HUES6 (cell line): Measurements from ENCODE around the gene CLDN34.
A peak's percentile ranks its signal among the peaks of the same experiment; 100 is the strongest.

Experiments
- H3K27ac ChIP-seq: 2 replicates; pipeline ENCODE4 v1.7.0; 2013; ENCODE audit warnings: low read depth, mild to moderate bottlenecking, low read length, inconsistent platforms
- H3K27me3 ChIP-seq: 2 replicates; pipeline ENCODE4 v1.6.1; 2013; ENCODE audit warnings: low read length; ENCODE audit not compliant: control insufficient read depth, insufficient read depth
- H3K36me3 ChIP-seq: 2 replicates; pipeline ENCODE4 v1.6.1; 2013; ENCODE audit warnings: low read length; ENCODE audit not compliant: control insufficient read depth, insufficient read depth
- H3K4me1 ChIP-seq: 2 replicates; pipeline ENCODE4 v1.6.1; 2013; ENCODE audit warnings: low read length; ENCODE audit not compliant: control insufficient read depth, insufficient read depth
- H3K4me3 ChIP-seq: 2 replicates; pipeline ENCODE4 v1.5.1; 2013; ENCODE audit warnings: low read depth, low read length
- H3K9ac ChIP-seq: one replicate; pipeline ENCODE4 v1.6.1; 2013; ENCODE audit warnings: mild to moderate bottlenecking, low read length
- H3K9me3 ChIP-seq: 2 replicates; pipeline ENCODE4 v1.6.1; 2013; ENCODE audit warnings: low read depth, low read length; ENCODE audit not compliant: control insufficient read depth, insufficient read depth

Gene CLDN34

GRCh38 chrX:10004832-10005475 is 37.8 kb downstream of the CLDN34 start:
- Histone ChIP-seq H3K4me1 (peaks cover 13% of the 10 kb centered on the region), H3K4me3 (no peak overlapping the region), H3K9ac (no peak overlapping the region), H3K36me3 (no peaks in the 10 kb centered on the region), H3K9me3 (peaks cover 6% of the 10 kb centered on the region; the same call in 1 of the 2 replicates), H3K27ac (no peak overlapping the region), H3K27me3 (no peaks in the 10 kb centered on the region)

DNA sequence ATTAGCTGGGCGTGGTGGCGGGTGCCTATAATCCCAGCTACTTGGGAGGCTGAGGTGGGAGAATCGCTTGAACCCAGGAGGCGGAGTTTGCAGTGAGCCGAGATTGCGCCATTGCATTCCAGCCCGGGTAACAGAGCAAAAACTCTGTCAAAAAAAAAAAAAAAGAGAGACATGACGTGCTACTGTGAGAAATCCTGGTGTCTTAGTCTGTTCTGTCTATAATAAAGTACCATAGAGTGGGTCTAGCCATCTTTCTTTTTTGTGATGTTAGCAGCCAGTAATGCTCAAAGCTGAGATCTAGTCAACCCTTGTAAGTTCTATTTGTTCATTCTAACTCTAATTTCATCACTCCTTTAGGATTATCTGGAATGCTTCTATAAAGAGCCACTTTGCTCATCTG is 38.9 kb downstream of the CLDN34 start:
- peaks cover 25% of the 10 kb centered on the region for H3K4me1 ChIP-seq
- no peak overlapping the region for H3K27ac ChIP-seq
- peaks cover 4% of the 10 kb centered on the region; the same call in 1 of the 2 replicates for H3K9me3 ChIP-seq
- no peaks in the 10 kb centered on the region for H3K27me3 ChIP-seq
- no peak overlapping the region for H3K9ac ChIP-seq
- no peaks in the 10 kb centered on the region for H3K36me3 ChIP-seq
- H3K4me3 ChIP-seq, result no peak overlapping the region

DNA sequence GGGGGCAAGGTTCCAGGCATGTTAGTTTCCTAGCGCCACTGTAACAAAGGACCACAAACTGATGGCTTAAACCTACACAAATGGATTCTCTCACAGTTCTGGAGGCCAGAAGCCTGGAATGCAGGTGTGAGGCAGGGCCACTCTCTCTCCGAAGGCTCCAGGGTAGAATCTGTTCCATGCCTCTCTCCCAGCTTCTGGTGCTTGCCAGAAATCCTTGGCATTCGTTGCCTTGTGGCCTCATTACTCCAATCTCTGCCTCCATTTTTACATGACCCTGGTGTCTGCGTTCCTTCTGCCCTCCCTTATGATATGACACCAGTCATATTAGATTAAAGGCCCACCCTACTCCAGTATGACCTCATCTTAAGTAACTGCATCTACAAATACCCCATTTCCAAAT is 39.6 kb downstream of the CLDN34 start:
- Histone ChIP-seq H3K27ac (no peak overlapping the region), H3K4me1 (peaks cover 32% of the 10 kb centered on the region), H3K9ac (no peak overlapping the region), H3K27me3 (no peaks in the 10 kb centered on the region), H3K4me3 (no peak overlapping the region), H3K9me3 (peaks cover 4% of the 10 kb centered on the region; the same call in 1 of the 2 replicates), H3K36me3 (no peaks in the 10 kb centered on the region)

DNA sequence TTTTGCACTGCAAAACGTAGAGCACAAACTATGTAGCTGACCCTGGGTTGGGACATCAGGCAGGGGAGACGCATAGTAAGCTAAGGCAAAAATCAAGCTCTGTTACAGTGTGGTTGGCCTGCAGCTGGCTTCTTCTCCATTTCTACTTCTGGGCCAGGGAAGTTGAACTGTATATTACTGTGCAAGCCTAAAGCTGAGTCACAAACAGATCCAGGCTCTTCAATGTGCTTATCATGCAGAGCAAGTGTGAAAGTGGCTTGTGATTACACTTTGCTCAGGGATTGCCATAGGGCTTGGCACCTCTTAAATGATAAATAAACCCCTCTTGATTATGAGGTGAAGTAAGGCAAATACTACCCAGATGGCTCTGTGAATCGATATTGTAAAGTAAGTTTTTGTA is 40.5 kb downstream of the CLDN34 start:
- peaks cover 40% of the 10 kb centered on the region for H3K4me1 ChIP-seq
- no peak overlapping the region for H3K9ac ChIP-seq
- no peaks in the 10 kb centered on the region for H3K36me3 ChIP-seq
- no peak overlapping the region for H3K4me3 ChIP-seq
- peaks cover 4% of the 10 kb centered on the region; the same call in 1 of the 2 replicates for H3K9me3 ChIP-seq
- H3K27me3 ChIP-seq, result no peaks in the 10 kb centered on the region
- H3K27ac ChIP-seq, result no peak overlapping the region

DNA sequence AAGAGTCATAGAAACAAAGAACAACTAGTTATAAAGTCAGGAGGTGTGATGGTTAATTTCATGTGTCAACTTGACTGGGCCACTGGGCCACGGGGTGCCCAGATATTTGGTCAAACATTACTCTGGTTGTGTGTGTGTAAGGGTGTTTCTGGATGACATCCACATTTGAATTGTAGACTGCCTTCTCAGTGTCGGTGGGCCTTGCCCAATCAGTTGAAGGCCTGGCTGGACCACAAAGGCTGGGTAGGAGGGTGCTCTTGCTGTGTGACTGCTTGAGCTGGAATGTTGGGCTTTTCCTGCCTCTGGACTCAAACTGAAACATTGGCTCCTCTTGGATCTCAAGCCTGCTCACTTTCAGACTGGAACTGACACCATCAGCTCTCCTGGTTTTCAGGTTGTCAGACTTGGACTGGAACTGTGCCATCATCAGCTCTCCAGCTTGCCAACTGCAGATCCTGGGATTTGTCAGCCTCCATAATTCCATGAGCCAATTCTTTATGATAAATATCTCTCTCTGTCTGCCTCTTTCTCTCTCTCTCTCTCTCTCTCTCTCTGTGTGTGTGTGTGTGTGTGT is 41.4 kb downstream of the CLDN34 start:
- Histone ChIP-seq H3K9ac (no peak overlapping the region), H3K27me3 (no peaks in the 10 kb centered on the region), H3K4me1 (peaks cover 46% of the 10 kb centered on the region), H3K36me3 (no peaks in the 10 kb centered on the region), H3K27ac (no peak overlapping the region), H3K4me3 (no peak overlapping the region), H3K9me3 (peaks cover 4% of the 10 kb centered on the region; the same call in 1 of the 2 replicates)

GRCh38 chrX:10009741-10010140 is 42.6 kb downstream of the CLDN34 start:
- Histone ChIP-seq H3K27me3 (no peaks in the 10 kb centered on the region), H3K27ac (no peak overlapping the region), H3K4me3 (no peak overlapping the region), H3K4me1 (peaks cover 48% of the 10 kb centered on the region), H3K9me3 (peaks cover 4% of the 10 kb centered on the region; the same call in 1 of the 2 replicates), H3K9ac (no peak overlapping the region), H3K36me3 (no peaks in the 10 kb centered on the region)

DNA sequence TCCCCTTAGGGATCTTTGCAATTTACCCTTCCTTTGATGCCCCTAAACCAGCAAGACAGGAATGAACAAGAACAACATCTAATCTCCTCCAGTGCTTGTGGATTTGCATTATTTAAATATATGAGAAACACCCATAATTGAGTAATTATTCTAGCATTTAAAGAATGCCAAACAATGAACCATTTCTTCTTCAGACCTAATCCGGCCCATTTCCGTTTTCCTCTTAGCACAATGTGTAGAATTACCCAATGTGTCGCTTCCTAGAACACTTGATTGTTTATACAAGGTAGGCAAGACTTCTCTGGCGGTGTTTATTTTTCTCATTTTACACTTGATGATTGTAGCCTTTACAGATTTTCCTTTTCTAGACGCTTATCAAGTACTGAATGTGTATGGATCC is 43.5 kb downstream of the CLDN34 start:
- Histone ChIP-seq H3K9me3 (peaks cover 4% of the 10 kb centered on the region; the same call in 1 of the 2 replicates), H3K27ac (peak overlapping the region; percentile 58; the same call in 1 of the 2 replicates), H3K4me3 (peak overlapping the region; percentile 40; the same call in 1 of the 2 replicates), H3K36me3 (no peaks in the 10 kb centered on the region), H3K4me1 (peaks cover 40% of the 10 kb centered on the region), H3K27me3 (no peaks in the 10 kb centered on the region), H3K9ac (peak overlapping the region; percentile 68)

DNA sequence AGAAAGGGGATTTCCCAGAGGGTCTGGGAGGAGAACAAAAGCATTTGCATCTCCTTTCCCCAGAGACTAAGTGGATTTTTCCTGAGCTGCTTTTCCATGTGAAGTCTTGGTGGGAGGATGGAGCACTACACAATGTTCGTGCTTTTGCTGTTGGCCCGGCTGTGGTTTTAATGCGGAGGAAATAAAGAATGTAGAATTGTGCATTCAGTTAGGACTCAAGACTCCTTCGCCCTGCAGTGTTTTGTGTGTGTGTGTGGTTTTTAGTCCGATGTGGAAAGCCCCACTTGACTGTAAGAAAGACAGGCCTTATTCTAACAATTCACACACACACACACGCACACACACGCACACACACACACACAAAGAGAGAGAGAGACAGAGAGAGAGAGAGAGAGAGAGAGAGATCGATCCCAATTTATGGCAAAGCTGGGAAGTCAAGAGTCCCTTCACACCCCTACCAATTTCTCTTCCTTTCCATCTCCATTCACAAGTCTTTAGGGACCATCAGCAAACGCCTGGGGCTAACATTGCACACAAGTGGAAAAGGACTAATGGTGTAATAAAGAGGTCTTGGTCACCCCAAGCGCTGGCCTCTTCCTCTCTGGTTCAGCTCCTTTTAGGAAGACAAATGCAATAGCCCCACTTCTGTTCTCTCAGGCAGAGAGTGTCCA is 44.2 kb downstream of the CLDN34 start:
- H3K4me1 ChIP-seq, result peaks cover 40% of the 10 kb centered on the region
- no peaks in the 10 kb centered on the region for H3K36me3 ChIP-seq
- peak overlapping the region; percentile 68 for H3K9ac ChIP-seq
- peak overlapping the region; percentile 58; the same call in 1 of the 2 replicates for H3K27ac ChIP-seq
- H3K4me3 ChIP-seq, result peak overlapping the region; percentile 40
- H3K27me3 ChIP-seq, result no peaks in the 10 kb centered on the region
- peaks cover 4% of the 10 kb centered on the region; the same call in 1 of the 2 replicates for H3K9me3 ChIP-seq

GRCh38 chrX:10011991-10012390 is 44.8 kb downstream of the CLDN34 start:
- Histone ChIP-seq H3K36me3 (no peaks in the 10 kb centered on the region), H3K9me3 (peaks cover 5% of the 10 kb centered on the region; the same call in 1 of the 2 replicates), H3K4me1 (peaks cover 44% of the 10 kb centered on the region), H3K27me3 (no peaks in the 10 kb centered on the region), H3K27ac (peak overlapping the region; percentile 58; the same call in 1 of the 2 replicates), H3K9ac (peak overlapping the region; percentile 68), H3K4me3 (peak overlapping the region; percentile 40; the same call in 1 of the 2 replicates)

DNA sequence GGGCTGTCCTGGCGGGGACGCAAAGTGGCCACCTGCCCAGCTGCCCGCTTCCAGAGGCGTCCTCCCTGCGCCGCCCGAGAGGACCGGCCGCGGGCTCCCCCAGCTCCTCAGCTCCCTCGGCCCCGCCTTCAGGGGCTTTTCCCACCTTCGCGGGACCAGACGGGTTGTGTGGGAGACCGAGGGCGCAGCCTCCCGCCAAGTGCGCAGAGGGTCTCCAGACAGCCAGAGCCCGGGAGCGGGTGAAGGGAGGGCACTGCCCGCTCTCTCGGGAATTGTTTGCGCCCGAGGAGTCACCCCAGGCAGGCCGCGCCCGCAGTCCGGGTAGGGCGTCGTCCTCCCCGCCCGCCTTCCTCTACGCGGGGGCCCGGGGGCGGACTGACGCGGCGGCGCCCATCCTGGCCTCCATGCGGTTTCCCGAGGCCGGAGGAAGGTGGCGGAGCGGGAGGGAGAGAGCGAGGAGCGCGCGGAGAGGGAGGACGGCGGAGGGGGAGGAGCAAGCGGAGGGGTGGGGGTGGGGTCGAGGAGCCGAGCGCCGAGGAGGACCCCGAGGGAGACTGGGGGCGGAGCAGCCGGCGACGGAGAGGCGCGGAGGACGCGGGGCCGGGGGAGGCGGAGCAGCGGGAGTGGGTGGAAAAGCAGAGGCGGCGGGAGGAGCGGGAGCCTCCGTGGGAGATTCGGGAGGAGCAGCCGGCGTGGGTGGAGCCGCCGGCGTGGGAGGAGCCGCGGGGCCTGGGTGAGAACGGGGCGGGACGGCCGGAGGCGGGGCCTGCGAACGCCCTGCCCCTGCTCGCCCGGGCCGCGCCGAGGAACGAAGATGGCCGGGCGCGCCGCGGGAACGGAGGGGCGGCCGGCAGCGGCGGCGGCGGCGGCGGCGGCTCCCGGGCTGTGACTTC is 47.5 kb downstream of the CLDN34 start:
- peak overlapping the region; percentile 63 for H3K4me3 ChIP-seq
- H3K9ac ChIP-seq, result peak overlapping the region; percentile 82
- peak overlapping the region; percentile 83; the same call in 1 of the 2 replicates for H3K27ac ChIP-seq
- H3K27me3 ChIP-seq, result no peaks in the 10 kb centered on the region
- H3K9me3 ChIP-seq, result peaks cover 2% of the 10 kb centered on the region; the same call in 1 of the 2 replicates
- peaks cover 55% of the 10 kb centered on the region for H3K4me1 ChIP-seq
- H3K36me3 ChIP-seq, result no peaks in the 10 kb centered on the region
